OCI-LY7 (cell line): Measurements from ENCODE around the gene WDR74. TPM values are rescaled to one million over a fixed set of nuclear protein-coding genes. Genes with fewer than 3 reads are reported as not detected.

Experiments used
- BruUV-seq: library from RNA; stranded (reverse); fragments of 400-500 nt; replicated peaks from 2 replicates; lab custom pipeline; 2021; lab: Mats Ljungman, UMichigan
- CTCF ChIA-PET: fragments of 300-600 bp; sonication (Branson Sonifier 250); formaldehyde crosslinking; loops from one replicate; lab custom pipeline; 2022; ENCODE audit warnings: antibody characterized with exemption; ENCODE audit not compliant: unreplicated experiment; lab: Charles Lee
- POLR2A ChIA-PET: fragments of 300-600 bp; sonication (Branson Sonifier 250); formaldehyde crosslinking; loops from one replicate; lab custom pipeline; 2022; ENCODE audit warnings: antibody characterized with exemption; lab: Charles Lee
- DNase-seq: peaks from one replicate; pipeline ENCODE4 v3.0.0-alpha.2; 2015; ENCODE audit warnings: low spot score
- H2AFZ ChIP-seq: fragments of 200-600 bp; sonication (generic), shearing (Covaris generic); 2 replicates; pipeline ENCODE4 v1.6.1; 2014; ENCODE audit warnings: mild to moderate bottlenecking, antibody characterized with exemption, low read length, moderate library complexity
- H3K27ac ChIP-seq: fragments of 200-600 bp; sonication (generic); 2 replicates; pipeline ENCODE4 v1.5.1; 2014; ENCODE audit warnings: mixed run types, low read depth, mild to moderate bottlenecking, moderate library complexity, low read length, inconsistent platforms; ENCODE audit not compliant: poor library complexity, severe bottlenecking
- H3K36me3 ChIP-seq: fragments of 200-600 bp; sonication (generic); 2 replicates; pipeline ENCODE4 v1.6.1; 2014; ENCODE audit warnings: mild to moderate bottlenecking, antibody characterized with exemption, low read length, moderate library complexity, mixed read lengths; ENCODE audit not compliant: insufficient read depth
- H3K4me1 ChIP-seq: fragments of 200-600 bp; sonication (generic); 2 replicates; pipeline ENCODE4 v1.5.1; 2014; ENCODE audit warnings: mild to moderate bottlenecking, low read length; ENCODE audit not compliant: insufficient read depth, poor library complexity, severe bottlenecking
- H3K4me2 ChIP-seq: fragments of 200-600 bp; sonication (generic); 2 replicates; pipeline ENCODE4 v1.6.1; 2014; ENCODE audit warnings: mild to moderate bottlenecking, low read length
- H3K4me3 ChIP-seq: fragments of 200-600 bp; sonication (generic); 2 replicates; pipeline ENCODE4 v1.5.1; 2014; ENCODE audit warnings: mild to moderate bottlenecking, low read depth, low read length; ENCODE audit not compliant: poor library complexity, severe bottlenecking
- H3K79me2 ChIP-seq: fragments of 200-600 bp; sonication (generic); 2 replicates; pipeline ENCODE4 v1.6.1; 2016; ENCODE audit warnings: low read depth, mild to moderate bottlenecking, low read length, moderate library complexity, mixed read lengths; ENCODE audit not compliant: insufficient read depth
- H3K9me2 ChIP-seq: fragments of 200-600 bp; sonication (generic); 2 replicates; pipeline ENCODE4 v1.6.1; 2016; ENCODE audit warnings: mild to moderate bottlenecking, low read length, mixed read lengths; ENCODE audit not compliant: insufficient read depth
- H3K9me3 ChIP-seq: fragments of 200-600 bp; sonication (generic); 2 replicates; pipeline ENCODE4 v1.6.1; 2014; ENCODE audit warnings: mild to moderate bottlenecking, mixed run types, low read length, mixed read lengths
- H4K20me1 ChIP-seq: fragments of 200-600 bp; sonication (generic); 2 replicates; pipeline ENCODE4 v1.6.1; 2014; ENCODE audit warnings: mild to moderate bottlenecking, antibody characterized with exemption, low read length, moderate library complexity, mixed read lengths; ENCODE audit not compliant: insufficient read depth
- CTCF ChIP-seq: fragments of 200-600 bp; sonication (generic); conservative IDR thresholded peaks from 2 replicates; pipeline ENCODE4 v1.5.1; 2014; ENCODE audit warnings: mild to moderate bottlenecking, antibody characterized with exemption, low read length, moderate library complexity, mixed read lengths
- EZH2phosphoT487 ChIP-seq: fragments of 200-600 bp; sonication (generic); IDR thresholded peaks from 2 replicates; pipeline ENCODE4 v1.6.1; 2018; ENCODE audit warnings: low read depth, borderline replicate concordance, mild to moderate bottlenecking, mixed run types, antibody characterized with exemption, low read length, moderate library complexity, mixed read lengths
- intact Hi-C: fragments of 100-400 bp; cut with micrococcal nuclease; formaldehyde crosslinking; loops from one replicate; pipeline ENCODE4 v1.10.0; 2022; ENCODE audit not compliant: unreplicated experiment
- total RNA-seq, 2 experiments: library from RNA; depleted of rRNA in 1 of 2; stranded (reverse); fragments of >200 nt in 1 of 2; shearing (Covaris generic) in 1 of 2; gene quantifications; 2 replicates each; pipeline ENCODE4 v1.2.3, GENCODE V29; 2014 to 2022

WDR74 gene
- total RNA-seq, 2 experiments from 2014 or later: 98.4 to 139 TPM

GRCh38 chr11:62852523-62853188 lies 13.3 kb upstream of the WDR74 start:
- Histone ChIP-seq H3K4me3 (peak overlapping the region; percentile 94), H2AFZ (no peak overlapping the region), H3K4me2 (peak overlapping the region; percentile 99), H3K4me1 (peaks cover 30% of the 10 kb centered on the region), H3K9me3 (no peaks in the 10 kb centered on the region), H4K20me1 (peaks cover 45% of the 10 kb centered on the region), H3K9me2 (no peaks in the 10 kb centered on the region), H3K79me2 (peaks cover 55% of the 10 kb centered on the region), H3K36me3 (peaks cover 61% of the 10 kb centered on the region), H3K27ac (peak overlapping the region; percentile 92)
- no peak for DNase-seq
- CTCF ChIA-PET: no interaction called here
- no TSS peak for BruUV-seq
- intact Hi-C loops: no loop called here
- no peak for TF ChIP-seq EZH2phosphoT487
- no peak for TF ChIP-seq CTCF
- POLR2A ChIA-PET: interaction anchor here (0.6 to 3.8 kb wide), 4 partner anchors 9 to 80 kb away, joined by 4 to 15 read pairs (median 6); partner anchors contain the start of gene WDR74

- H3K4me3 ChIP-seq: peak overlapping the region; percentile 94
- H4K20me1 ChIP-seq: peaks cover 42% of the 10 kb centered on the region
- H3K4me1 ChIP-seq: peaks cover 30% of the 10 kb centered on the region
- no peaks in the 10 kb centered on the region for H3K9me2 ChIP-seq
- no TSS peak for BruUV-seq
- peak overlapping the region; percentile 99 for H3K4me2 ChIP-seq
- H2AFZ ChIP-seq: no peak overlapping the region
- POLR2A ChIA-PET: interaction anchor here (0.6 to 3.8 kb wide), 6 partner anchors 9 to 79 kb away, joined by 3 to 15 read pairs (median 4); partner anchors contain the start of gene WDR74
- H3K27ac ChIP-seq: peak overlapping the region; percentile 92
- TF ChIP-seq CTCF (no peak), EZH2phosphoT487 (no peak)
- H3K9me3 ChIP-seq: no peaks in the 10 kb centered on the region
- peaks cover 55% of the 10 kb centered on the region for H3K36me3 ChIP-seq
- DNase-seq: peak; percentile 41
- CTCF ChIA-PET: interaction anchor here (0.6 kb wide), 1 partner anchor 1110 kb away, joined by 3 read pairs; no protein-coding TSS in a partner anchor
- intact Hi-C loops: no loop called here
- H3K79me2 ChIP-seq: peaks cover 48% of the 10 kb centered on the region
These were observed 12.6 kb upstream of the WDR74 start for GRCh38 chr11:62851807-62852522.
